Trophoblast cell (in vitro differentiated cells and primary cell): ENCODE measurements around the gene KY.

Experiments
- DNase-seq, 2 donors: peaks; one replicate each; pipeline ENCODE4 v3.0.0-alpha.2; 2016
- H2AFZ ChIP-seq: 2 replicates; pipeline ENCODE4 v1.6.1; 2013; ENCODE audit warnings: low read length, moderate library complexity, mild to moderate bottlenecking; ENCODE audit not compliant: insufficient read depth, poor library complexity
- H2AK5ac ChIP-seq: 2 replicates; pipeline ENCODE4 v1.6.1; 2013; ENCODE audit warnings: mild to moderate bottlenecking, low read length
- H2BK120ac ChIP-seq: 2 replicates; pipeline ENCODE4 v1.6.1; 2013; ENCODE audit warnings: low read length, mild to moderate bottlenecking, moderate library complexity; ENCODE audit not compliant: insufficient read depth, poor library complexity
- H2BK12ac ChIP-seq: 2 replicates; pipeline ENCODE4 v1.6.1; 2013; ENCODE audit warnings: mild to moderate bottlenecking, low read length, moderate library complexity
- H2BK5ac ChIP-seq: 2 replicates; pipeline ENCODE4 v1.6.1; 2013; ENCODE audit warnings: low read length, low read depth, moderate library complexity, mild to moderate bottlenecking; ENCODE audit not compliant: poor library complexity
- H3K14ac ChIP-seq: 2 replicates; pipeline ENCODE4 v1.6.1; 2013; ENCODE audit warnings: mild to moderate bottlenecking, low read length
- H3K18ac ChIP-seq: 2 replicates; pipeline ENCODE4 v1.6.1; 2013; ENCODE audit warnings: mild to moderate bottlenecking, low read length
- H3K23ac ChIP-seq: 2 replicates; pipeline ENCODE4 v1.6.1; 2013; ENCODE audit warnings: low read length
- H3K27ac ChIP-seq: 2 replicates; pipeline ENCODE4 v1.5.1; 2013; ENCODE audit warnings: low read depth, mild to moderate bottlenecking, inconsistent platforms, low read length, moderate library complexity
- H3K27me3 ChIP-seq: 2 replicates; pipeline ENCODE4 v1.6.1; 2013; ENCODE audit warnings: inconsistent platforms, mild to moderate bottlenecking, low read length, moderate library complexity; ENCODE audit not compliant: insufficient read depth
- H3K36me3 ChIP-seq, 2 experiments: 1 replicate in 1 of 2; 2 replicates in 1 of 2; pipeline ENCODE4 v1.6.1; 2013; ENCODE audit warnings: low read length in 2 of 2, mild to moderate bottlenecking in 2 of 2, moderate library complexity in 1 of 2; ENCODE audit not compliant: insufficient read depth in 2 of 2, control insufficient read depth in 1 of 2
- H3K4ac ChIP-seq: 2 replicates; pipeline ENCODE4 v1.6.1; 2013; ENCODE audit warnings: low read depth, mild to moderate bottlenecking, low read length, moderate library complexity
- H3K4me1 ChIP-seq, 2 experiments: 1 replicate in 1 of 2; 2 replicates in 1 of 2; pipeline ENCODE4 v1.6.1; 2013; ENCODE audit warnings: low read length in 2 of 2, mild to moderate bottlenecking in 2 of 2, moderate library complexity in 1 of 2; ENCODE audit not compliant: insufficient read depth in 2 of 2, control insufficient read depth in 1 of 2
- H3K4me2 ChIP-seq: 2 replicates; pipeline ENCODE4 v1.6.1; 2013; ENCODE audit warnings: inconsistent platforms, mild to moderate bottlenecking, low read length, moderate library complexity
- H3K4me3 ChIP-seq: 2 replicates; pipeline ENCODE4 v1.5.1; 2013; ENCODE audit warnings: mild to moderate bottlenecking, low read depth, low read length, inconsistent platforms
- H3K79me1 ChIP-seq: one replicate; pipeline ENCODE4 v1.6.1; 2013; ENCODE audit warnings: low read length
- H3K79me2 ChIP-seq: 2 replicates; pipeline ENCODE4 v1.6.1; 2013; ENCODE audit warnings: low read length, mild to moderate bottlenecking; ENCODE audit not compliant: control insufficient read depth, insufficient read depth, poor library complexity
- H3K9ac ChIP-seq: 2 replicates; pipeline ENCODE4 v1.6.1; 2013; ENCODE audit warnings: mild to moderate bottlenecking, low read length
- H3K9me3 ChIP-seq: 2 replicates; pipeline ENCODE4 v1.6.1; 2013; ENCODE audit warnings: low read depth, mild to moderate bottlenecking, control low read depth, inconsistent platforms, low read length; ENCODE audit not compliant: insufficient read depth
- H4K12ac ChIP-seq: 2 replicates; pipeline ENCODE4 v1.6.1; 2013; ENCODE audit warnings: low read depth, mild to moderate bottlenecking, low read length, moderate library complexity
- H4K8ac ChIP-seq: 2 replicates; pipeline ENCODE4 v1.6.1; 2013; ENCODE audit warnings: low read depth, mild to moderate bottlenecking, low read length, moderate library complexity
- H4K91ac ChIP-seq: one replicate; pipeline ENCODE4 v1.6.1; 2013; ENCODE audit warnings: low read depth, mild to moderate bottlenecking, low read length, moderate library complexity
- WGBS: extraction: QIAGEN DNeasy Blood & Tissue Kit; methylation state at CpG from one replicate; pipeline ENCODE4 v1.1.7; 2013; ENCODE audit warnings: missing lambda C conversion rate; ENCODE audit not compliant: insufficient read length, insufficient coverage; ENCODE audit errors: extremely low coverage; 5-methylcytosine and 5-hydroxymethylcytosine counted together

Gene KY

GRCh38 chr3:134666052-134666451, 15.2 kb upstream of the KY start:
- H2AK5ac ChIP-seq: no peak overlapping the region
- no peak overlapping the region for H4K91ac ChIP-seq
- H3K79me2 ChIP-seq: no peaks in the 10 kb centered on the region
- no peaks in the 10 kb centered on the region for H3K36me3 ChIP-seq
- no peak overlapping the region for H3K4ac ChIP-seq
- no peak overlapping the region for H3K18ac ChIP-seq
- no peaks in the 10 kb centered on the region for H3K27me3 ChIP-seq
- H3K27ac ChIP-seq: no peak overlapping the region
- H3K4me3 ChIP-seq: no peak overlapping the region
- peaks cover 3% of the 10 kb centered on the region for H3K9me3 ChIP-seq
- no CpG with 5 or more reads among the region's 7 CpGs for WGBS
- no peak overlapping the region for H3K9ac ChIP-seq
- no peak overlapping the region for H2BK5ac ChIP-seq
- no peak overlapping the region for H4K8ac ChIP-seq
- H3K4me1 ChIP-seq: peaks cover 0 to 6% of the 10 kb centered on the region in 2 experiments
- H2AFZ ChIP-seq: no peak overlapping the region
- no peak overlapping the region for H3K23ac ChIP-seq
- H3K14ac ChIP-seq: no peak overlapping the region
- no peak overlapping the region for H2BK12ac ChIP-seq
- no peaks in the 10 kb centered on the region for H3K79me1 ChIP-seq
- no peak overlapping the region for H3K4me2 ChIP-seq
- H2BK120ac ChIP-seq: no peak overlapping the region
- DNase-seq: peak in 1 of 2 donors; percentile 4
- H4K12ac ChIP-seq: no peak overlapping the region

GRCh38 chr3:134665243-134665642, 14.4 kb upstream of the KY start:
- H3K23ac ChIP-seq: no peak overlapping the region
- H3K9me3 ChIP-seq: peaks cover 3% of the 10 kb centered on the region
- no peak overlapping the region for H3K27ac ChIP-seq
- no peak for DNase-seq
- no peak overlapping the region for H4K8ac ChIP-seq
- no peak overlapping the region for H4K91ac ChIP-seq
- peaks cover 0 to 6% of the 10 kb centered on the region in 2 experiments for H3K4me1 ChIP-seq
- no peak overlapping the region for H3K18ac ChIP-seq
- no peak overlapping the region for H2BK5ac ChIP-seq
- no peaks in the 10 kb centered on the region for H3K27me3 ChIP-seq
- H4K12ac ChIP-seq: no peak overlapping the region
- no peak overlapping the region for H2BK120ac ChIP-seq
- WGBS: no CpG with 5 or more reads among the region's 6 CpGs
- H3K79me1 ChIP-seq: no peaks in the 10 kb centered on the region
- no peak overlapping the region for H2BK12ac ChIP-seq
- H3K79me2 ChIP-seq: no peaks in the 10 kb centered on the region
- no peak overlapping the region for H2AFZ ChIP-seq
- H2AK5ac ChIP-seq: no peak overlapping the region
- H3K14ac ChIP-seq: no peak overlapping the region
- no peak overlapping the region for H3K4me2 ChIP-seq
- H3K36me3 ChIP-seq: no peaks in the 10 kb centered on the region
- H3K9ac ChIP-seq: no peak overlapping the region
- H3K4me3 ChIP-seq: no peak overlapping the region
- no peak overlapping the region for H3K4ac ChIP-seq

GRCh38 chr3:134663721-134664456, 13.1 kb upstream of the KY start:
- Histone ChIP-seq H4K12ac (no peak overlapping the region), H3K4me3 (peak overlapping the region; percentile 8), H3K4me1 (peaks cover 0 to 6% of the 10 kb centered on the region in 2 experiments), H3K79me2 (no peaks in the 10 kb centered on the region), H3K27me3 (no peaks in the 10 kb centered on the region), H3K79me1 (no peaks in the 10 kb centered on the region), H3K9ac (no peak overlapping the region), H3K4ac (no peak overlapping the region), H3K4me2 (no peak overlapping the region), H3K14ac (no peak overlapping the region), H3K18ac (no peak overlapping the region), H2BK12ac (no peak overlapping the region), H2AFZ (no peak overlapping the region), H3K23ac (no peak overlapping the region), H4K8ac (no peak overlapping the region), H2BK120ac (no peak overlapping the region), H4K91ac (no peak overlapping the region), H3K36me3 (no peaks in the 10 kb centered on the region), H3K27ac (no peak overlapping the region), H2AK5ac (no peak overlapping the region), H2BK5ac (no peak overlapping the region), H3K9me3 (peaks cover 3% of the 10 kb centered on the region)
- no CpG with 5 or more reads among the region's 7 CpGs for WGBS
- DNase-seq: peak; percentile 49 to 73

GRCh38 chr3:134660046-134660441, 9.2 kb upstream of the KY start:
- Histone ChIP-seq H3K4ac (no peak overlapping the region), H2AFZ (no peak overlapping the region), H4K12ac (no peak overlapping the region), H3K36me3 (peaks cover 0 to 3% of the 10 kb centered on the region in 2 experiments), H3K79me1 (no peaks in the 10 kb centered on the region), H3K79me2 (no peaks in the 10 kb centered on the region), H2BK5ac (no peak overlapping the region), H3K27me3 (no peaks in the 10 kb centered on the region), H3K4me2 (no peak overlapping the region), H2AK5ac (no peak overlapping the region), H3K18ac (no peak overlapping the region), H4K91ac (no peak overlapping the region), H3K4me1 (peaks cover 0 to 3% of the 10 kb centered on the region in 2 experiments), H4K8ac (no peak overlapping the region), H2BK120ac (no peak overlapping the region), H3K14ac (no peak overlapping the region), H3K27ac (no peak overlapping the region), H3K9me3 (peaks cover 1% of the 10 kb centered on the region), H3K4me3 (no peak overlapping the region), H3K23ac (no peak overlapping the region), H2BK12ac (no peak overlapping the region), H3K9ac (no peak overlapping the region)
- no peak for DNase-seq
- WGBS: no CpG with 5 or more reads among the region's 5 CpGs
